RWPE1 (cell line): ENCODE measurements around the gene OSTN.
"Not testable (repeated sequence)": the region's sequence is repeated elsewhere in the genome, so short reads cannot be mapped to it uniquely, and the experiment has no call there.

Experiments
- CTCF ChIA-PET: fragments of 350-600 bp; sonication (Branson Sonifier 250); formaldehyde crosslinking; extraction: SDS; loops from one replicate; lab custom pipeline; 2021; lab: Yijun Ruan, JAX
- POLR2A ChIA-PET: fragments of 400-600 bp; formaldehyde crosslinking; extraction: SDS; loops from one replicate; lab custom pipeline; 2020; ENCODE audit warnings: antibody characterized with exemption; ENCODE audit not compliant: low non-redundant PET; lab: Yijun Ruan, JAX
- DNase-seq: peaks from one replicate; pipeline ENCODE4 v3.0.0; 2012; ENCODE audit warnings: low spot score
- H3K27ac ChIP-seq: fragments of 450-650 bp; 2 replicates; pipeline ENCODE4 v1.5.1; 2017
- TF ChIP-seq, protein P1 (sequence below): fragments of 450-650 bp; conservative IDR thresholded peaks from 2 replicates; pipeline ENCODE4 v1.5.1; 2017; ENCODE audit warnings: low read depth, mild to moderate bottlenecking

OSTN gene

DNA sequence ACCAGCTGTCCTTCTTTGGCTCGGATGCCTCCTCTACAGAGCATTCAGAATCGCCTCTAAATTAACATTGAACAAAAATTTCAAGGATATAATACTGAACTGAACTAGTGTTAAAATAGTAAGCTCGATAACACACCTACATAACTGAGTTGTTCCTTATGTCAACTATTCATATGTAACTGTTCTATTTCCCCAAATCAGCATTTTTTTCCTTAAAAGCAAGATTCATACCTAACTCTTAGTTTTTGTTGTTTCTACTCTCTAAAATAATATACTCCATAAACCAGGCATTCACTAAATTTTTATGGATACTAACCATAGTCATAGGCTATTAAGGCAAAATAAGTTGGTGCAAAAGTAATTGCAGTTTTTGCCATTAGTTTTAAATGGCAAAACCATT lies 32.7 kb upstream of the OSTN start:
- TF ChIP-seq, protein P1, sequence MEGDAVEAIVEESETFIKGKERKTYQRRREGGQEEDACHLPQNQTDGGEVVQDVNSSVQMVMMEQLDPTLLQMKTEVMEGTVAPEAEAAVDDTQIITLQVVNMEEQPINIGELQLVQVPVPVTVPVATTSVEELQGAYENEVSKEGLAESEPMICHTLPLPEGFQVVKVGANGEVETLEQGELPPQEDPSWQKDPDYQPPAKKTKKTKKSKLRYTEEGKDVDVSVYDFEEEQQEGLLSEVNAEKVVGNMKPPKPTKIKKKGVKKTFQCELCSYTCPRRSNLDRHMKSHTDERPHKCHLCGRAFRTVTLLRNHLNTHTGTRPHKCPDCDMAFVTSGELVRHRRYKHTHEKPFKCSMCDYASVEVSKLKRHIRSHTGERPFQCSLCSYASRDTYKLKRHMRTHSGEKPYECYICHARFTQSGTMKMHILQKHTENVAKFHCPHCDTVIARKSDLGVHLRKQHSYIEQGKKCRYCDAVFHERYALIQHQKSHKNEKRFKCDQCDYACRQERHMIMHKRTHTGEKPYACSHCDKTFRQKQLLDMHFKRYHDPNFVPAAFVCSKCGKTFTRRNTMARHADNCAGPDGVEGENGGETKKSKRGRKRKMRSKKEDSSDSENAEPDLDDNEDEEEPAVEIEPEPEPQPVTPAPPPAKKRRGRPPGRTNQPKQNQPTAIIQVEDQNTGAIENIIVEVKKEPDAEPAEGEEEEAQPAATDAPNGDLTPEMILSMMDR: no peak
- DNase-seq: no peak
- no peak overlapping the region for H3K27ac ChIP-seq
- CTCF ChIA-PET: no interaction called here
- POLR2A ChIA-PET: no interaction called here

DNA sequence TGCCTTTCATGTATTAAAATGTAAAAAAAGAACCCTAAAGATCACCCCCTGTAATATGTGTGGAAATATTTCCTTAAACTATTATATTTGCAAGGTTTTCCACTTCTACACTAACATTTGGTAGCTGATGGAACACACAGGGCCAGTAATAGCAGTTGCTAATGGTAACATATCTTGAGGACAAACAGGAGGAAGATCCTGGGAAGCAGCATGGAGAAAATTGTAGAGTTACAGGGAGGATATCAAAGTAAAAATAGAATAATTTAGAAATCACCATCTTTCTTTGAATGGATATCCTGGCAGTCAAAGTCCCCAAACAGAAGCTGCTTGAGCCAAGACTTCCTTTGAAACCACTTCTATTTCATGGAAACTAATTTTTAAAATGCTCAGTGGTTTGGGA lies 29.5 kb upstream of the OSTN start:
- H3K27ac ChIP-seq: no peak overlapping the region
- TF ChIP-seq, protein P1: no peak
- no peak for DNase-seq
- POLR2A ChIA-PET: no interaction called here
- CTCF ChIA-PET: no interaction called here

DNA sequence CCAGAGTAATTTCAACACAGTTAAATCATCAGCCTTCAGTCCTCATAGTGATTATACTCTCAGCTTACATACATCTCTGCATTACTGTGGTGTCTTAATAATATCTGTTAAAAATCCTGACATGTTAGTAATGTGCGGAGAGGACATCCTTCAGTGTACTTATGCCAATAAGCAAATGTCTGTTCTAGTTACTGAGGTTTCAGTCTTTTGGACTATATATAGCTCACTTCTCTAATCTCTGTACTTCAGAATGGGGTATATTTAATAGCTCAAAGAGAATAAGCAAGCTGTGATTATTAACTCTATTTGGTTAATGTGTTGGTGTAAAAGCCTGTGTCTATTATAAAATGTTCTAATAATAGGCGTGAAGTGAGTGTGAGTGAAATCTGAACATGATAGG lies 28.9 kb upstream of the OSTN start:
- no peak for DNase-seq
- CTCF ChIA-PET: no interaction called here
- POLR2A ChIA-PET: no interaction called here
- H3K27ac ChIP-seq: no peak overlapping the region
- TF ChIP-seq, protein P1: no peak

DNA sequence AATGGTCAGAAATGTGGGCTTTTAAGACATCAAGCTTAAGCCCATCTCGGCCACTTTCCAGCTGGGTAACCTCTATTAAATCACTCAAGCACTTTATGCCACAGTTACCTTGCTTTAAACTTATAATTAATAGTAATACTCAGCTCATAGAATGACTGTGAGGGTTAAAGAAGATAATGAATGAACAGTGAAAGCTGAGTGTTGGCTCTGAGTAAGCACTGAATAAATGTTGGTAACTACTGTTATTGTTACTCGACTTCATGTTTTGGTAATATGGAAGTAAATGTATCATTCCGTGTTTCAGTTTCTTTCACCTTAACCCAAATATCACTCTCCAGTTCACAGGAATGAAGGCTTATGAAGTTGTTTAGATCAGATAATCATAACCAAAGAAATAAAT lies 23.9 kb upstream of the OSTN start:
- no peak for DNase-seq
- TF ChIP-seq, protein P1: no peak
- CTCF ChIA-PET: interaction anchor here (0.6 kb wide), 1 partner anchor 241 kb away, joined by 3 read pairs; no protein-coding TSS in a partner anchor
- POLR2A ChIA-PET: no interaction called here
- H3K27ac ChIP-seq: no peak overlapping the region

DNA sequence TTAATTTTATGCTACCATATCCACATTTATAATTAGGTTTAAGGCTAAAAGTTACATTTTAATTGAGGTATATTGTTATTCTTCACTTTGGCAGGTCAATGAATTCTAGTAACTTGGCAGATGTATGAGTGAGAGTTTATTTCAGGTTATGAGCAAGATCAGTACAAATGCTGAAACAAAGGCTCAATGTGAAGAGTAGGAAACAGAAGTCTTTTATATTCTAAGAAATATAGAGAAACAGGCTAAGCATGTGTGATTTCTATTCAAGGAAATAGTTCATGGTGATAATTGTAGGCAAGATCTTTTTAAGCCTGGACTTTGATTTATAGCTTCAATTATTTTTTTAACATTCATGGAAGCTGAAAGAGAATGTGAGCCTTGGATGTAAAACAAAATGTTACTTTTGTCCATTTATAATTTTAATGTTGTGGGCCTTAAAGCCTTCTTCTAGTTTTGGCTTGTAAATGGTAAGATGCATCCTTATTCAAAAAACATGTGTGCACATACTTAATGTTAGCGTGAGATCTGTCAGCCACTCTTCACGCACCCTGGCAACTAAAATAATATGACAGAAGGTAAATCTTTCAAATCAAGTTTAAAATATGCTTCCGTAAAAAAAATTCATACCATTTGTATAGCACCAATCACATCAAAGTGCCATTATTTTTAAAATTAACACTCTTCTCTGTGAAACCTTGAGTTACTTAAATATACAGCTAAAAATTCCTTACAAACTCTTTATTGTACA lies 22.8 kb upstream of the OSTN start:
- TF ChIP-seq, protein P1: no peak
- ChIA-PET CTCF (interaction anchor here (0.7 kb wide), 1 partner anchor 358 kb away, joined by 3 read pairs; no protein-coding TSS in a partner anchor), POLR2A (no interaction called here)
- no peak overlapping the region for H3K27ac ChIP-seq
- no peak for DNase-seq

DNA sequence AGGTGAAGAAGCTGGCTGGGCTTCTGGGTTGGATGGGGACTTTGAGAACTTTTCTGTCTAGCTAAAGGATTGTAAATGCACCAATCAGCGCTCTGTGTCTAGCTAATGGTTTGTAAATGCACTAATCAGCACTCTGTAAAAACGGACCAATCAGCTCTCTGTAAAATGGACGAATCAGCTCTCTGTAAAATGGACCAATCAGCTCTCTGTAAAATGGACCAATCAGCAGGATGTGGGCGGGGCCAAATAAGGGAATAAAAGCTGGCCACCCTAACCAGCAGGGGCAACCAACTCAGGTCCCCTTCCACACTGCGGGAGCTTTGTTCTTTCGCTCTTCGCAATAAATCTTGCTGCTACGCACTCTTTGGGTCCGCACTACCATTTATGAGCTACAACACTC lies 13.7 kb upstream of the OSTN start:
- CTCF ChIA-PET, DNase-seq, H3K27ac ChIP-seq: not testable (repeated sequence)
- POLR2A ChIA-PET: interaction anchor here (0.6 kb wide), 1 partner anchor 14 kb away, joined by 8 read pairs; no protein-coding TSS in a partner anchor

DNA sequence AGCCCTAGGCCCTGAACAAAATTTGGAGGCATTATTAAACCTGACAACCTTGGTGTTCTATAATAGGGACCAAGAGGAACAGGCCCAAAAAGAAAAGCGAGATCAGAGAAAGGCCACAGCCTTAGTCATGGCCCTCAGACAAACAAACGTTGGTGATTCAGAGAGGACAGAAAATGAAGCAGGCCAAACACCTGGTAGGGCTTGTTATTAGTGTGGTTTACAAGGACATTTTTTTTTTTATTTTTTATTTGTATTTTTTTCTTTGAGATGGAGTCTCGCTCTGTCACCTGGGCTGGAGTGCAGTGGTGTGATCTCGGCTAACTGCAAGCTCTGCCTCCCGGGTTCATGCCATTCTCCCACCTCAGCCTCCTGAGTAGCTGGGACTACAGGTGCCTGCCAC lies 10.8 kb upstream of the OSTN start:
- DNase-seq, POLR2A ChIA-PET, CTCF ChIA-PET, H3K27ac ChIP-seq: not testable (repeated sequence)

DNA sequence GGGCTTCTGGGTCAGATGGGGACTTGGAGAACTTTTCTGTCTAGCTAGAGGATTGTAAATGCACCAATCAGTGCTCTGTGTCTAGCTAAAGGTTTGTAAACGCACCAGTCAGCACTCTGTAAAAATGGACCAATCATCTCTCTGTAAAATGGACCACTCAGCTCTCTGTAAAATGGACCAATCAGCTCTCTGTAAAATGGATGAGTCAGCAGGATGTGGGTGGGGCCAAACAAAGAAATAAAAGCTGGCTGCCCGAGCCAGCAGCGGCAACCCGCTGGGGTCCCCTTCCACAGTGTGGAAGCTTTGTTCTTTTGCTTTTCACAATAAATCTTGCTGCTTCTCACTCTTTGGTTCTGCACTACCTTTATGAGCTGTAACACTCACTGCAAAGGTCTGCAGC lies 6.8 kb upstream of the OSTN start:
- H3K27ac ChIP-seq, POLR2A ChIA-PET, DNase-seq, CTCF ChIA-PET: not testable (repeated sequence)
